ENCODE data around the gene PPIB.

GRCh38 chr15:64111679-64112050, 51.2 kb downstream of the PPIB start:
- TF ChIP-seq, protein P1, sequence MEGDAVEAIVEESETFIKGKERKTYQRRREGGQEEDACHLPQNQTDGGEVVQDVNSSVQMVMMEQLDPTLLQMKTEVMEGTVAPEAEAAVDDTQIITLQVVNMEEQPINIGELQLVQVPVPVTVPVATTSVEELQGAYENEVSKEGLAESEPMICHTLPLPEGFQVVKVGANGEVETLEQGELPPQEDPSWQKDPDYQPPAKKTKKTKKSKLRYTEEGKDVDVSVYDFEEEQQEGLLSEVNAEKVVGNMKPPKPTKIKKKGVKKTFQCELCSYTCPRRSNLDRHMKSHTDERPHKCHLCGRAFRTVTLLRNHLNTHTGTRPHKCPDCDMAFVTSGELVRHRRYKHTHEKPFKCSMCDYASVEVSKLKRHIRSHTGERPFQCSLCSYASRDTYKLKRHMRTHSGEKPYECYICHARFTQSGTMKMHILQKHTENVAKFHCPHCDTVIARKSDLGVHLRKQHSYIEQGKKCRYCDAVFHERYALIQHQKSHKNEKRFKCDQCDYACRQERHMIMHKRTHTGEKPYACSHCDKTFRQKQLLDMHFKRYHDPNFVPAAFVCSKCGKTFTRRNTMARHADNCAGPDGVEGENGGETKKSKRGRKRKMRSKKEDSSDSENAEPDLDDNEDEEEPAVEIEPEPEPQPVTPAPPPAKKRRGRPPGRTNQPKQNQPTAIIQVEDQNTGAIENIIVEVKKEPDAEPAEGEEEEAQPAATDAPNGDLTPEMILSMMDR (conservative IDR thresholded peaks at IDR 0.05; ENCODE audit: low read depth, low read length), result no peak
- no peak for TF ChIP-seq EZH2 (IDR thresholded peaks at IDR 0.05; ENCODE audit: borderline replicate concordance, low read depth, low read length, poor library complexity, severe bottlenecking)
